Kidney capillary endothelial cell (primary cell): ENCODE measurements around the gene CELA2B.
"Not testable (repeated sequence)": the region's sequence is repeated elsewhere in the genome, so short reads cannot be mapped to it uniquely, and the experiment has no call there.

Source experiments
- DNase-seq: peaks from one replicate; pipeline ENCODE4 v3.0.0-alpha.2; 2018; ENCODE audit warnings: low spot score

The CELA2B gene

DNA sequence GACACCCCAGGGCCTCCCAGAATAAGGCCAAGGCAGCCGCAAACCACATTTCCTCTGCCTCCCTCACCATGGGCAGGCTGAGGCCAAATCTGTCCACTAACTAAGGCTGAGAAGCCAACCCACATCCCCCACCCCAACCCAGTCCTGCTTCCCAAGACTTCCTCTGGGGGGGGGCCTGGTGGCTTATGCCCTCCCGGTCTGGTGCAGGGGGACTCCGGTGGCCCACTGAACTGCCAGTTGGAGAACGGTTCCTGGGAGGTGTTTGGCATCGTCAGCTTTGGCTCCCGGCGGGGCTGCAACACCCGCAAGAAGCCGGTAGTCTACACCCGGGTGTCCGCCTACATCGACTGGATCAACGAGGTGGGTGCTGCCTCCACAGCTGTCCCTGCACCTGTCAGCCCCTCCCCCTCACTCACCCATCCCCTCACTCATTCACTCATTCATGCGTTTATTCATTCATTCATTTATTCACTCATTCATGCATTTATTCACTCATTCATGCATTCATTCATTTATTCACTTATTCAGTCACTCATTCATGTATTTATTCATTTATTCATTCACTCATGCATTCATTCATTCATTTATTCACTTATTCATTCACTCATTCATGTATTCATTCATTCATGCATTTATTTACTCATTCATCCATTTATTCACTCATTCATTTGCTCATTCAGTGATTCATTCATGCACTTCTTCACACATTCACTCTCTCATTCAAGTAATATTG lies 30.3 kb upstream of the CELA2B start:
- no peak for DNase-seq

DNA sequence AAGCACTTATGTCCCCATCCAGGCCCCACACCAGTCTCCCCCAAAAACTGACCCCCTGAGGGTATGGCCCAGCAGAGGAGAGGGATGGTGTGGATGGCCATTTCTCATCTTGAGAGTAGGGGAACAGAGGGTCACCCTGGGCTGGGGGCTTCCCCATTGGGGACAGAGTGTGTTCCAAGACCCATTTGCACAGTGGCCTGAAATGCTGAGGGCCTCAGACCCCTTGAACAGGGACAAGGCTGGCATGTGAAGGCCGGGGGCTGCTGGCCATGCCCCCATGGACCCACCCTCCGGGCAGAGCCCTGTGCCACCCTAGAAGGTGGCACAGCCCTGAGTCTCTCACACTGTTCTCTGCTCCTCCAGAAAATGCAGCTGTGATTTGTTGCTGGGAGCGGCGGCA lies 29.7 kb upstream of the CELA2B start:
- no peak for DNase-seq

DNA sequence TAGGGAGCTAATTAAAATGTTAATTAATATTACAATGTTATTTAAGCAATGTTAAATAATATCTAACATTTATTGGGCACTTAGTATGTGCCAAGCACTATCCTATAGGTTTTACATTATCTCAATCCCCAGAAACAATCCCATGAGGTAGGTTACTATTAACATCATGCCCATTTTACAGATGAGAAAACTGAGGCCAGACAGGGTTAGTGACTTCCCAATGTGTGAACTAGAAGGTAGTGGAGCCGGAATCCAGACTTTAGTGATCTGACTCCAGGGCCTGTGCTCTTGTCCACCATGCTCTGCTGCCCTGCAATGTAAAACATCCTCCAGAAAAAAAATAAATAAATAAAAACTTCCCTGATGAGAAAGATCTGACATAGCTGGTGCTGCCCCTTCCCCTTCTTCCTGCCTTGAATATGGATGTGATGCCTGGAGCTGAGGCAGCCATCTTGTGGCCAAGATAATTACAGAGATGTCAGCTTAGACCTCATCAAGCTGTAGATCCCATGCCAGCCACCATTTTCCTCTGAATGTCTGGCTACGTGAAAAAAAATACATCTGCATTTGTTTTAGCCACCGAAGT lies 26.9 kb upstream of the CELA2B start:
- no peak for DNase-seq

DNA sequence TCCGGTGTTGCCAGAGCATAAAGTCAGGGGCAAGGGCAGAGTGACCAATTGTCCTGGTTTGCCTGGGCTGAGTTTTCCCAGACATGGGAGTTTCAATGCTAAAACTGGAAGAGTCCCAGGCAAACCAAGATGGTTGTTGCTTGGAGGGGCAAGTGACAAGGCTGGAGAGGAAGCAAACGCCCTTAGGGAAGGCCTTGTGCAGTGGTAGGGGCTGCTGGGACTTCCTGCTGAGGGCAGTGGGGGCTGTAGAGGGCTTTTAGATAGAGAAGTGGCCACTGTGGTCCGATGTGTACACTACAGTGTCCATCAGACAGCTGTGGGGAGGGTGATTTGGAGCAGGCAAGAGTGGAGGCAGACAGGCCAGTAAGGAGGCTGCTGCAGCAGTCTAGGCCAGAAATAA lies 26.3 kb upstream of the CELA2B start:
- no peak for DNase-seq

DNA sequence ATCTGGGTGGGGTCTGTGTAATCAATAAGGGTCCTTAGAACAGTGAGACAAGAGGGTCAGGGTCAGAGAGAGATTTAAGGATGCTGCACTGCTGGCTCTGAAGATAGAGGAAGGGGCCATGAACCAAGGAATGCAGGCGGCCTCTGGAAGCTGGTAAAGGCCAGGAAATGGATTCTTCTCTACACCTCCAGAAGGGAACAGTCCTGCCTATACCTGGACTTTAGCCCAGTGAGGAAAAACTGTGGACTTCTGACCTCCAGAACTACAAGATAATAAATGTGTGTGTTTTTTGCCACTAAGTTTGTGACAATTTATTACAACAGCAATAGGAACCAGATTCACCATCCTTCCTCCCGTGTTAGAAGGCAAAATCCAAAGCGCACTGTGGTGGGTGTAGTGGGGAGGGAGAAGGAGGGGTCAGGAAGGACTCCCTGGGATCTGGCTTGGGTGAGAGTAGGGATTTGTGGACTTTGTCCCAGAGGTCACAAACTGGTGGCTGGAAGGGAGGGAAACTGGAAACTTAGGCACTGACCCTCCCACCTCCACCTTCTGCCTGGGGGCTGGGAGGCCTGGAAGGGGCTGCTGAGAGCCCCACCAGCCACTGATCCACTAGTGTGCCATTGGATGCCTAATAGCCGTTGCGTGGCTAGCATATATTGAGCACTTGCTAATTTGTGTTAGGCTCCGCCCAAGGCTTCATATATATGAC lies 24.7 kb upstream of the CELA2B start:
- DNase-seq = no peak

DNA sequence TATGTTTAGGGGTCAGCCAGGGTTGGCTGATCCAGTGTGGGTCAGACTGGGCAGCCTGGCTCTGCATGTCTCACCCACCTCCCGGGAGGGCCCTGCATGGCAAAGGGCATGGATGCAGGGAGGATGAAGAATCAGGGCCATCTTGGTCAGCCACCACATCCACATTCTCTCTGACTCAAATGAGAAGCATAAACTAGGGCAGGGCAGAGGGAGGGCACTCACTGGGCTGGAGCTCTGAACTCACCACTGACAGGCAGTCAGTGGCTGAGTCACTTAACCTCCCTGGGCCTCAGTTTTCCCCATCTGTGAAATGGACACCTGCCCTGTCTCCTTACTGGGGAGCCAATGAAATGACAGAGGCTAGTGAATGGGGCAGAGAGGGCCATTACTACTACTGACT lies 23.7 kb upstream of the CELA2B start:
- DNase-seq = no peak

DNA sequence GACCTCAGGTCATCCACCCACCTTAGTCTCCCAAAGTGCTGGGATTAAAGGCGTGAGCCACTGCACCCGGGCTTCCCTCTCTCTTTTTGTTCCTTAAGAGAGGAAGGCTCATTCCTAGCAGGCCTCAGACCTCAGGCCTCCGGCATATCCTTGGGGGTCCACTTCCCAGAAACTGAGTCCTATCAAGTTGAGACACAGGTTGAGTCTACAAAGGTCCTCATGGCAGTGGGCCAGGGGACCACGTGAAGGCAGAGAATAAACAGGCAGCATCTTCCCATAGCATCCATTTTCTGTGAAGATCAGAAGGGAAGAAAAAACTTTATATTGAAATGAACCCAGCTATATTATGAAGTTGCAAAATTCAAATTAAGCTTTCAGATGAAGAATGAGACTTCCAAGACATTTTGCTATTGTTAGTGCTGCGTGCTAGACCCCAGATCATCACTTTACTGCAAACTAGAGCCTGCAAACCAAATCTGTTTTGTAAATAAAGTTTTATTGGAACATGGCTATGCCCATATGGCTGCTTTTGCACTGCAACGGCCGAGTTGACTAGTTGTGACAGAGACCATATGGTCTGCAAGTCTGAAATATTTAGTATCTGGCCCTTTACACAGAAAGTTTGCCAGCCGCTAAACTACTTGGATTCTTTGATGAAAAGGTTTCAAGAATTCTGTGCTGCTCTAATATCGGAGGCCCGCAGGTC lies 22.9 kb upstream of the CELA2B start:
- no peak for DNase-seq

DNA sequence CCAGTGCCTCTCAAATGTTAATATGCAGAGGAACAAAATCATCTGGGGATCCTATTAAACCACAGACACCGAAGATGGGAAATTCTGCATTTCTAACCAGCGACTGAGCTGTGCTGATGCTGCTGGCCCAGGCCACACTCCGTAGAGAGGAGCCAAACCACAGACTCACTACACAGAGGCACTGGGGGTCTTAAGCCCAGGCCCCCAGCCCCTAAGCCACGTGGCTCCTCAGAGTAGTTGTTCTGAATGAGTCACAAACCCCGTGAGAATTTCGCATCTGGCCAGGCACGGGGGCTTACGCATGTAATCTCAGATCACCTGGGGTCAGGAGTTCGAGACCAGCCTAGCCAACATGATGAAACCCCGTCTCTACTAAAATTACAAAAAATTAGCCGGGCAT lies 22.2 kb upstream of the CELA2B start:
- DNase-seq = no peak

DNA sequence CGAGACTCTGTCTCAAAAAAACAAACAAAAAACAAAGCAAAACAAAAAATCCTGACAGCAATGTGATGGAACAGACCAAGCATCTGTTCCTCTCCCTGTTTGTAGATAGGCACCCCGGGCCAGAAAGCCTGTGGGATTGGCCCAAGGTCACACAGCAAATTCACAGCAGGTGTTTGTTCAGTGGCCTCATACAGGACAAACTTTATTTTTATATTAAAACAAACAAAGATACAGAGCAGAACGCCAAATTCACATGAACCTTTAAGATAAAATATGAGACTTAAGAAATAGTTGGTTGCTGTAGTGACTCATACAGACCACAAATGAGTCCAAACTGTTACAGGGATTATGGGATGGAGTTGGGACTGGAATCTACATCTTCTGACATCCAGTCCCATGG lies 21.6 kb upstream of the CELA2B start:
- no peak for DNase-seq

DNA sequence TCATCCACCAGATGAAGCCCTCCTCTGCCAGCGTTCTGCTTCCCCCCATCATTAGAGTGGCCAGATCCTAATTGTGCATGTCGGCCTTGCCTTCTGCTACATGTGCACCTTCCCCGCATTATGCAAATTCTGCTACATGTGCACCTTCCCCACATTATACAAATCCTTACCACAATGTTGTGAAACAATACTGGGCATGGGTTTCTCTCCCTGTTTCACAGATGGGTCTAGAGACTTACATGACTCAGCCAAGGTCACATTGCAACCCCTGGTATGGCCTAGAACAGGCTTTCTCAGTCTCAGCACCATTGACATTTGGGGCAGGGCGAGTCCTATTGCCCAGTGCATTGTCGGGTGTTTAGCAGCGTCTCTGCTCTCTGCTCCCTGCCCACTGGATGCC lies 20.4 kb upstream of the CELA2B start:
- no peak for DNase-seq

DNA sequence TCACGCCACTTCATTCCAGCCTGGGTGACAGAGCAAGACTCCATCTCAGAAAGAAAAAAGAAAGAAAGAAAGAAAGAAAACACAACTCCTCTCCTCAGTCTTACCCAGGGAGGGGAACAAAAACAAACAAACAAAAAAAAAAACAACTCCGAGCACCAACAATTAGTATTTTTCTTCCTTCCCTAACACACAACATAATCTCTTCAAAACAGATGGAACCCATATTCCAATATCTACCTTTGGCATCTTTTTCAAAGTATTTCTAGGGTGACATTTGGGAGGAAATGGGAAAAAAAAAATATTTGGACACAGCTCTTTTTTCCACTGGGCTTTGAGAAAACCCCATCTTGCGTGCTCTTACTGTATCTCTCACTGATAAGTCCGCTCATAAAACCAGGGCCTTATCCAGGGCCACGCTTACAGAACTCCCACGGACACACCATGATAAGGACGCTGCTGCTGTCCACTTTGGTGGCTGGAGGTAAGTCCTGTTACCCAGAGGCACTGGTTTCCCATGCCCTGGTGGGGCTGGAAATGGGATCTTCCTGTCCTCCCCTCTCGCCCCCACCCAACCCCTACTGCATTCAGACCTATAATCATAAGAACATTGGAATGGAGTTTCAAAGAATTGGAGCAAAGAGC lies 19.5 kb upstream of the CELA2B start, which contains the start of gene CELA2A:
Gene CELA2A (plus strand): TSS at position 420 of the 642 bp plus-strand sequence. CDS start 22 bp downstream, at position 442.
- DNase-seq = no peak

DNA sequence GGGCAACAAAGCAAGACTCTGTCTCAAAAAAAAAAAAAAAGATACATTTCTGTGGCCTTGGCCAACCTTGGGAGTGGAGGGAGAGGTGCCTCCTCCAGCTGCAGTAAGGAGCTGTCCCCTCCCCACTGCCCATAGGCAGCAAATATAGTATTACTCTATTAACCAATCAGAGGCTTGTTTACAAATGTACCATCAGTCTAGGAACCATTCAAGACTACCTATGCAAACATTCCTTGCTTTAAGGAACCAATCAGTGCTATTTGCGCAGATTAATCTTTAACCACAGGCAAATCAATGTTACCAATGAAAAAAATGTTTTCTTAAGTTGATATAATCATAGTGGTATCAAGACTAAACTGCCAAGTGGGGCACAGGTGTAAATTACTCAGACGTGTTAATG lies 18.3 kb upstream of the CELA2B start:
- DNase-seq = no peak

DNA sequence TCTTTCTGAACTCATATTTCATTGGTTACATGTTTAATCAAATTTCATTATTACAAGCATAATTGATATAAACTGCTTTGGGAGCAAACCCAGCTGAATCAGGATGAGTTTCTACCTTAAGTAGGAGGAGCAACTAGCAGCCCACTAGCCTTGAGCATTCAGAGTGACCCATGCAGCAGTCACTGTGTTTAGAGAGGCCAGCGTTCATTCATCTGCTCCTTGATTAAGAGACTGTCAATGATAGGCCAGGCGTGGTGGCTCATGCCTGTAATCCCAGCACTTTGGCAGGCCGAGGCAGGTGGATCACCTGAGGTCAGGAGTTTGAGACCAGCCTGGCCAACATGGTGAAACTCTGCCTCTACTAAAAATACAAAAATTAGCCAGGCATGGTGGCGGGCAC lies 17.5 kb upstream of the CELA2B start:
- DNase-seq = not testable (repeated sequence)

DNA sequence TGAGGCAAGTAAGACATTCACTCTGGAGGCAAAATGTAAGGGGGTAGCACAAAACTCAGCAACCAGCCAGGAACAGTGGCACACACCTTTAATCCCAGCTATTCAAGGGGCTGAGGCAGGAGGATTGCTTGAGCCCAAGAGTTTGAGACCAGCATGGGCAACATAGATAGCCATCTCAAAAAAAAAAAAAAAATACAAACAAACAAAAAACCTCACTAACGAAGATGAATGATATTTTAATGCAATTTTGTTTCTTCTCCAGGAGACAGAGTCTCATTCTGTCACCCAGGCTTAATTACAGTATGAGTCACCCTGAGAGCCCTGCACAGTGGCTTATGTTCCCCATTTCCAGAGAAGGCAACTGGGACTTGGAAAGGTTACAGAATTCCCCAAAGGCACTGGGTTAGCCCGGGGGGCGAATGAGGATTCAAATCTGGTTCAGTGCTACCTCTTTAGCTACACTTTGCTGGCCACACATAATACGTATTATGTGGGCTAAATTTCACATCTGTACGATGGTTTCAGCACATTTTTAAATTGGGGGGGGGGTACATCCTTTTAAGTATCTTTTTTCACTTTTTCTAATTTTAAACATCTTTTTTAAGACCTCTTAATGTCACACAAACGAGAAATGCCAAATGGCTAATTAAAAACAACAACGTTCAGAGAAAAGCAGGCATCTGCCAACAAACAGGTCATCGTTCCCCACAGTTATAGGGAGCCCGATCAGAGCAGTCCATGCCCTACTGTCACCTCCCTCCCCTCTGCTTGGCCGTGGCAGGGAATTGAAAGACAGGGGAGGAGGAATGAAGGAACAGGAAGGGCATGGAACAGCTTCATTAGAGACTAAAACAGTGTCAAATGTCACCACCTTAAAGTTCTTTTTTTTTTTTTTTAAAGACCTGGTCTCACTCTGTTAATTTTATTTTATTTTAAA lies 15.9 kb upstream of the CELA2B start:
- DNase-seq = no peak

DNA sequence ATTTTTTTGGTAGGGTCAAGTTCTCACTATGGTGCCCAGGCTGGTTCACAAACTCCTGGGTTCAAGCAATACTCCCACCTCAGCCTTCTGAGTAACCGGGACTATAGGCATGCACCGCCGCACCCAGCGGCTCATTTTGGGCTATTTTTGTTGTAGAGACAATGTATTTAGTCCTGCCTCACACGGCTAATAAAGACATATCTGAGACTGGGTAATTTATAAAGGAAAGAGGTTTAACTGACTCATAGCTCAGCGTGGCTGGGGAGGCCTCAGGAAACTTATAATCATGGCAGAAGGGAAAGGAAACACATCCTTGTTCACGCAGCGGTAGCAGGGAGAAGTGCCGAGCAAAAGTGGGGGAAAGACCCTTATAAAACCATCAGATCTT lies 15.2 kb upstream of the CELA2B start:
- peak; percentile 32 for DNase-seq

DNA sequence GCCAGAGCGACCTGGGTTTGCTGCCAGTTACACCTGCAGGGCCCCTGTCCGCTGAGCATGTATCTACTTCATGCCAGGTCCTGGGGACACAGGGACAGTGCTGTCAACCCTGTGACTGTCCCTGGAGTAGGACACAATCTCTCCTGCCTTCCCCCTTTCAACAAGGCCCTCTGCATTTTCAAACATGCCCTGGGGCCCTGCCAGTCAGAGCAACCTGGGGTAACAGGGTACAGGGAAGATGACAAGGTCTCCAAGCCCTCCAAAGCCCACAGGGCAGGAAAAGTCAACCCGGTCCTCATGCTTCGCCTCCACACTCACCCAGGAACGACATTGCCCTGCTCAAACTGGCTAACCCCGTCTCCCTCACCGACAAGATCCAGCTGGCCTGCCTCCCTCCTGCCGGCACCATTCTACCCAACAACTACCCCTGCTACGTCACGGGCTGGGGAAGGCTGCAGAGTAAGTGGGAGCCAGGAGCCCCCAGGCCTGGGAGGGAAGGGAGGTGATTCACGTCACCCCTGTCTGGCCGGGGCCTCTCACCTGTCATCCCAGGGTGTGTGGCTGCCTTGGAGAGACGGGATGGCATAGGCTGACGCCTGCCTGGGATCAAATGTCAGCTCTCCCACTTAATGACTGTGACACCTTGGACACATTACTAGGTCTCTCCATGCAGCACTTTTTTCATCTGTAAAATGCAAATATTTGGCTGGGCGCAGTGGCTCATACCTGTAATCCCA lies 12.7 kb upstream of the CELA2B start:
- DNase-seq = not testable (repeated sequence)

DNA sequence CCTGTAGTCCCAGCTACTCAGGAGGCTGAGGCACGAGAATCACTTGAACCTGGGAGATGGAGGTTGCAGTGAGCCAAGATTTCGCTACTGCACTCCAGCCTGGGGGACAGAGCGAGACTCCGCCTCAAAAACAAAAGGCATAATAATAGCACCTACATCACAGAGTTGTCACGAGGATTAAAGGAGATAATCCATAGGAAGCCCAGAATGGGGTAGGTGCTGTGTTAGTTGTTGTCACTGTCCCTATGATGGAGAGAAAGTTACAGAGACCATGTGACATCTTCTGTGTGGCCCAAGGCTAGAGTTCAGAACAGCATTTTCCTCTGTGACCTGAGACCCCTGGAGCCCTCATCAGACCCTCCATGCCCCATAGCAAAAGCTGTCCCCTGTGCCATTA lies 12.0 kb upstream of the CELA2B start:
- DNase-seq = not testable (repeated sequence)

DNA sequence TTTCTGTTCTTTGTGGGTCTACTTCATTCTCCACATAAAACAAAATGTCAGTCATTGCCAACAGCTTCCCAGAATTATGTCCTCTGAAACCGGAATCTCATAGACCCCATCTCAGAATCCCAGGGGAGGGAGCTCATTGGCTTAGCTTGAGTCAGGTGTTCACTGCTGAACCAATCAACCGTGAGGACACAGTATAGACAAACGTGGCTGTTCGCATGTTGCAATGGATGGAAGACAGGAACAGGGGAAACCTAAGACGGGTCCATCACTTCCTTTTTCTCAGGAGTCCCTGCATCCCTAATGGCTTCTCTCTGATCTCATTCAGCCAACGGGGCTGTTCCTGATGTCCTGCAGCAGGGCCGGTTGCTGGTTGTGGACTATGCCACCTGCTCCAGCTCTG lies 10.2 kb upstream of the CELA2B start:
- no peak for DNase-seq

DNA sequence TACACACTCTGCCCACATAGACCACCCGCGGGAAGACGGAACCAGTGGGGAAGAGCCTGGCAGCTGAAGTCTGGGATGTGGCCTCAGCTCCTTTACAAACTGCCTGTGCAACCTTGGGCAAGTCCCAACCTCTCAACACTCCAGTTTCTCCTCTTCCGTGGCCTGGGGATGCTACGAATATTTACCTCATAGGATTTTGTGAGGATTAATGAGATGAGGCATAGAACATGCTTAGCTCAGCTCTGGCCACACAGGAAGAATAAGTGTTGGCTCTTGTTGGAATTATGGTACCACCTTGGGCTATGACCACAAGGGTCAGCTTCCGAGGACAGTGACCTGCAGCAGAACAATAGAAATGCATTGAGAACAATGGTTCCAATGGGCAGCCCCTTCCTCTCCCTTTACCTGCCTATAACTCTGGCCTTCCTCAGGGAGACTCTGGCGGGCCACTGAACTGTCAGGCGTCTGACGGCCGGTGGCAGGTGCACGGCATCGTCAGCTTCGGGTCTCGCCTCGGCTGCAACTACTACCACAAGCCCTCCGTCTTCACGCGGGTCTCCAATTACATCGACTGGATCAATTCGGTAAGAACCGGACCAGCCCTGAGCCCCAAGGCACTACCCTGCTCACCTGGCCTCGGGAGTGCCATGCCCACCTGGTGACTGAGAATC lies 8.8 kb upstream of the CELA2B start:
- DNase-seq = not testable (repeated sequence)

DNA sequence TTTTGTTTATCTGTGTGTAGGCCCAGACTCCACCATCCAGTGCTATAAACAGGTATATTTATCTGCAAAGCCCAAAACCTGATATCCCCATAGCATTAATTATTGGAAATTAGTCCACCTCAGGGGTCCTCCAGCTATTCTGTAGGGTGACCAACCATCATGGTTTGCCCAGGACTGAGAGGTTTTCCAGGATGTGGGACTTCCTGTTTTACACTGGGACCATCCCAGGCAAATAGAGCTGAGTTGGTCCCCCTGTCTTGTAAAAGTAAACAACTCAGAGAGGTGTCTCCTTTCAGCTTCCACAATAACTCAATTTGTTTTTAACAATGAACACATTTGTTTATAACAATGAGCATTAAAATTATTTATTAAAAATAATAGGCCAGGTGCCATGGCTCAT lies 7.8 kb upstream of the CELA2B start:
- no peak for DNase-seq
